T-cell (primary cell): ENCODE measurements around the gene PLA2R1. TPM values are rescaled to one million over a fixed set of nuclear protein-coding genes. Genes with fewer than 3 reads are reported as not detected.

Experiments used
- ATAC-seq, 4 experiments: fragments of 200-7000 bp in 3 of 4; fragments of 150-1000 bp in 1 of 4; cut with Tn5 transposase; replicated peaks in 1 of 4; 1 replicate in 3 of 4; 2 replicates in 1 of 4; pipeline ENCODE4 v1.10.0; 2021; ENCODE audit warnings: moderate library complexity in 3 of 4, mild to moderate bottlenecking in 2 of 4, moderate number of reproducible peaks in 1 of 4
- CTCF ChIA-PET, 2 donors: fragments of 300-600 bp; sonication (Branson Sonifier 250); formaldehyde crosslinking; loops; one replicate each; lab custom pipeline; 2022; ENCODE audit warnings: antibody characterized with exemption in 2 of 2; lab: Charles Lee
- POLR2A ChIA-PET, 2 donors: fragments of 300-600 bp; sonication (Branson Sonifier 250); formaldehyde crosslinking; loops; one replicate each; lab custom pipeline; 2022; ENCODE audit warnings: antibody characterized with exemption in 2 of 2; lab: Charles Lee
- DNase-seq, 35 experiments: peaks; one replicate each; pipeline versions ENCODE4 v3.0.0 to v3.0.0-alpha.2; 2013 to 2023
- H3K27ac ChIP-seq: one replicate; pipeline ENCODE4 v1.5.1; 2013; ENCODE audit warnings: low read length
- H3K27me3 ChIP-seq, 2 experiments: replicated peaks in 1 of 2; 1 replicate in 1 of 2; 2 replicates in 1 of 2; pipeline versions ENCODE4 v1.6.1 to v1.7.0; 2013; ENCODE audit warnings: low read length in 1 of 2, mixed read lengths in 1 of 2; ENCODE audit not compliant: control insufficient read depth in 2 of 2, insufficient read depth in 2 of 2; ENCODE audit errors: extremely low read depth in 1 of 2
- H3K36me3 ChIP-seq, 2 donors: 1 replicate in 1 of 2; 2 replicates in 1 of 2; pipeline versions ENCODE4 v1.6.1 to v1.7.0; 2013; ENCODE audit warnings: low read length in 1 of 2; ENCODE audit not compliant: control insufficient read depth in 2 of 2, insufficient read depth in 1 of 2; ENCODE audit errors: extremely low read depth in 1 of 2
- H3K4me1 ChIP-seq, 2 experiments: 1 replicate in 1 of 2; 2 replicates in 1 of 2; pipeline versions ENCODE4 v1.6.1 to v1.7.0; 2013; ENCODE audit warnings: low read length in 2 of 2, mixed read lengths in 1 of 2; ENCODE audit not compliant: insufficient read depth in 2 of 2, control insufficient read depth in 1 of 2; ENCODE audit errors: extremely low read depth in 1 of 2
- H3K4me3 ChIP-seq, 2 donors: 1 replicate in 1 of 2; 2 replicates in 1 of 2; pipeline versions ENCODE4 v1.5.1 to v1.7.0; 2013; ENCODE audit warnings: mild to moderate bottlenecking in 2 of 2, low read length in 1 of 2, moderate library complexity in 1 of 2; ENCODE audit not compliant: control insufficient read depth in 1 of 2; ENCODE audit errors: extremely low read depth in 1 of 2
- H3K9me3 ChIP-seq: 2 replicates; pipeline ENCODE4 v1.7.0; 2013
- H3K27ac Mint-ChIP-seq, 2 donors: one replicate each; pipeline ENCODE4 v1.8.0; 2020 to 2021; ENCODE audit warnings: mild to moderate bottlenecking in 2 of 2, mixed read lengths in 2 of 2
- H3K27me3 Mint-ChIP-seq, 2 donors: one replicate each; pipeline ENCODE4 v1.8.0; 2021 to 2022; ENCODE audit warnings: mixed read lengths in 2 of 2
- H3K36me3 Mint-ChIP-seq: one replicate; pipeline ENCODE4 v1.8.0; 2021; ENCODE audit warnings: mixed read lengths
- H3K4me1 Mint-ChIP-seq, 3 donors: one replicate each; pipeline ENCODE4 v1.8.0; 2020 to 2022; ENCODE audit warnings: mixed read lengths in 3 of 3, mild to moderate bottlenecking in 1 of 3
- H3K4me3 Mint-ChIP-seq, 3 donors: one replicate each; pipeline ENCODE4 v1.8.0; 2020 to 2022; ENCODE audit warnings: mild to moderate bottlenecking in 3 of 3, mixed read lengths in 3 of 3, moderate library complexity in 3 of 3
- H3K9me3 Mint-ChIP-seq, 3 donors: one replicate each; pipeline ENCODE4 v1.8.0; 2020 to 2022; ENCODE audit warnings: mixed read lengths in 3 of 3
- WGBS: methylation state at CpG from one replicate; pipeline ENCODE4 v1.1.5; 2013; ENCODE audit warnings: missing lambda C conversion rate; ENCODE audit not compliant: insufficient coverage; 5-methylcytosine and 5-hydroxymethylcytosine counted together
- total RNA-seq, 35 experiments: library from RNA in 6 of 35; stranded (reverse) in 6 of 35; fragments of 120-200 nt in 1 of 35; gene quantifications; one replicate each; pipeline versions ENCODE4 v1.2.1 to v1.2.4 and lab custom pipeline; 2013 to 2026

PLA2R1 gene
- total RNA-seq, 5 donors from 2014 or later (not counting 1 experiment from before 2014, with no cell fraction given) = 0.20 TPM; not detected in 4

- Mint-ChIP-seq H3K36me3 (no peaks in the 10 kb centered on the region), H3K4me3 (no peak overlapping the region), H3K27ac (no peak overlapping the region), H3K4me1 (no peaks in the 10 kb centered on the region), H3K27me3 (peaks cover 16 to 19% of the 10 kb centered on the region in 2 donors), H3K9me3 (no peaks in the 10 kb centered on the region)
- H3K27ac ChIP-seq = no peak overlapping the region
- no CpG with 5 or more reads among the region's 6 CpGs for WGBS
- no peaks in the 10 kb centered on the region for H3K9me3 ChIP-seq
- no peak overlapping the region for H3K4me3 ChIP-seq
- ATAC-seq = no peak
- CTCF ChIA-PET = no interaction called here
- no peaks in the 10 kb centered on the region for H3K36me3 ChIP-seq
- H3K4me1 ChIP-seq = no peaks in the 10 kb centered on the region
- H3K27me3 ChIP-seq = no peaks in the 10 kb centered on the region
- POLR2A ChIA-PET = no interaction called here
- no peak for DNase-seq
Measured at GRCh38 chr2:159987181-159987580, 75.2 kb downstream of the PLA2R1 start.

DNA sequence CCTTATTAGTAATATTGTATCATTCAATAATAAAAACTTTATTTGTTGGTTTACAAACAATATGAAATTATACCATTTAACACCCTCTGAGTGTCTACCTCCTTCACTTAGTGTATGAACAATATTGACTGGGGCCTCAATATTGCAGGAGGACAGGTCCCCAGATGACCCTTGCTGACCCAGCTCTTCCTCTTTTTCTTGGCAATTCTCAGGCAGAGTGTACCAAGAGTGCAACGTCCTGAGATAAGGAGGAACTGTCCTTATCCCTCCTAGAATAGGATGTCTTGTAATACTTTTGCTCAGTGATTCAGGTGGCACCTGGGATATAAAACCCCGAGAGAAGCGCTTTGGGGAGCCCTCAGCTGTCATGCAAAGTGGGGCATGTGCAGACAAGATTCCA is 76.8 kb downstream of the PLA2R1 start:
- H3K27me3 Mint-ChIP-seq = peaks cover 13 to 23% of the 10 kb centered on the region in 2 donors
- no peak for ATAC-seq
- no peaks in the 10 kb centered on the region for H3K27me3 ChIP-seq
- no peak overlapping the region for H3K27ac ChIP-seq
- no peak overlapping the region for H3K27ac Mint-ChIP-seq
- no peaks in the 10 kb centered on the region for H3K36me3 Mint-ChIP-seq
- no peaks in the 10 kb centered on the region for H3K9me3 ChIP-seq
- H3K9me3 Mint-ChIP-seq = no peaks in the 10 kb centered on the region
- no peak for DNase-seq
- H3K4me1 Mint-ChIP-seq = no peaks in the 10 kb centered on the region
- H3K4me1 ChIP-seq = no peaks in the 10 kb centered on the region
- 89% methylated on average over 2 of the region's 3 CpGs for whole genome bisulfite sequencing
- POLR2A ChIA-PET = no interaction called here
- no peak overlapping the region for H3K4me3 Mint-ChIP-seq
- no peaks in the 10 kb centered on the region for H3K36me3 ChIP-seq
- CTCF ChIA-PET = interaction anchor here in 1 of 2 donors (1.0 kb wide), 1 partner anchor 16 kb away, joined by 3 read pairs; no protein-coding TSS in a partner anchor
- no peak overlapping the region for H3K4me3 ChIP-seq

GRCh38 chr2:159984034-159984433 is 78.4 kb downstream of the PLA2R1 start:
- CTCF ChIA-PET = interaction anchor here in 1 of 2 donors (0.5 to 1.5 kb wide), 2 partner anchors 13 to 1293 kb away, joined by 3 to 4 read pairs; no protein-coding TSS in a partner anchor
- H3K4me3 Mint-ChIP-seq = no peak overlapping the region
- H3K4me1 Mint-ChIP-seq = no peaks in the 10 kb centered on the region

GRCh38 chr2:159982842-159983785 is 79.3 kb downstream of the PLA2R1 start:
- Histone ChIP-seq H3K27ac (no peak overlapping the region), H3K4me1 (no peaks in the 10 kb centered on the region), H3K9me3 (no peaks in the 10 kb centered on the region), H3K27me3 (no peaks in the 10 kb centered on the region), H3K4me3 (no peak overlapping the region), H3K36me3 (no peaks in the 10 kb centered on the region)
- WGBS = 59% methylated on average over 3 of the region's 7 CpGs
- Mint-ChIP-seq H3K27ac (no peak overlapping the region), H3K9me3 (no peaks in the 10 kb centered on the region), H3K4me3 (no peak overlapping the region), H3K27me3 (peaks cover 17 to 20% of the 10 kb centered on the region in 2 donors), H3K36me3 (no peaks in the 10 kb centered on the region), H3K4me1 (no peaks in the 10 kb centered on the region)
- ChIA-PET POLR2A (interaction anchor here in 1 of 2 donors (0.7 kb wide), 1 partner anchor 11 kb away, joined by 4 read pairs; no protein-coding TSS in a partner anchor), CTCF (interaction anchor here (0.5 to 1.5 kb wide), 4 partner anchors 14 to 1225 kb away, joined by 3 to 4 read pairs (median 4); no protein-coding TSS in a partner anchor)
- no peak for DNase-seq
- ATAC-seq = no peak

More at GRCh38 chr2:159984034-159984433, 78.4 kb downstream of the PLA2R1 start:
- no peaks in the 10 kb centered on the region for H3K36me3 ChIP-seq
- no peak overlapping the region for H3K27ac ChIP-seq
- ATAC-seq (no peak), DNase-seq (no peak)
- no peaks in the 10 kb centered on the region for H3K9me3 ChIP-seq
- POLR2A ChIA-PET = interaction anchor here in 1 of 2 donors (0.6 kb wide), 1 partner anchor 1374 kb away, joined by 3 read pairs; no protein-coding TSS in a partner anchor
- no peaks in the 10 kb centered on the region for H3K27me3 ChIP-seq
- Mint-ChIP-seq H3K36me3 (no peaks in the 10 kb centered on the region), H3K9me3 (no peaks in the 10 kb centered on the region), H3K27ac (no peak overlapping the region), H3K27me3 (peaks cover 17 to 23% of the 10 kb centered on the region in 2 donors)
- no peaks in the 10 kb centered on the region for H3K4me1 ChIP-seq
- no peak overlapping the region for H3K4me3 ChIP-seq

GRCh38 chr2:159982270-159982669 is 80.1 kb downstream of the PLA2R1 start:
- no peaks in the 10 kb centered on the region for H3K4me1 Mint-ChIP-seq
- no peaks in the 10 kb centered on the region for H3K4me1 ChIP-seq
- H3K36me3 ChIP-seq = no peaks in the 10 kb centered on the region
- 0% methylated on average over 1 of the region's 3 CpGs for WGBS
- DNase-seq (no peak), ATAC-seq (no peak)
- ChIA-PET CTCF (interaction anchor here (0.6 to 1.1 kb wide), 2 partner anchors 20 to 708 kb away, joined by 3 read pairs; no protein-coding TSS in a partner anchor), POLR2A (no interaction called here)
- peaks cover 15 to 20% of the 10 kb centered on the region in 2 donors for H3K27me3 Mint-ChIP-seq
- no peak overlapping the region for H3K4me3 Mint-ChIP-seq
- no peaks in the 10 kb centered on the region for H3K27me3 ChIP-seq
- no peaks in the 10 kb centered on the region for H3K9me3 ChIP-seq
- H3K27ac ChIP-seq = no peak overlapping the region
- H3K36me3 Mint-ChIP-seq = no peaks in the 10 kb centered on the region
- no peaks in the 10 kb centered on the region for H3K9me3 Mint-ChIP-seq
- no peak overlapping the region for H3K4me3 ChIP-seq
- H3K27ac Mint-ChIP-seq = no peak overlapping the region

- Histone ChIP-seq H3K4me3 (no peak overlapping the region), H3K36me3 (no peaks in the 10 kb centered on the region), H3K9me3 (no peaks in the 10 kb centered on the region), H3K27ac (no peak overlapping the region), H3K4me1 (no peaks in the 10 kb centered on the region), H3K27me3 (no peaks in the 10 kb centered on the region)
- WGBS = 0% methylated on average over 1 of the region's 5 CpGs
- DNase-seq (no peak), ATAC-seq (no peak)
- Mint-ChIP-seq H3K4me3 (no peak overlapping the region), H3K36me3 (no peaks in the 10 kb centered on the region), H3K27me3 (peaks cover 16 to 18% of the 10 kb centered on the region in 2 donors), H3K9me3 (no peaks in the 10 kb centered on the region), H3K4me1 (no peaks in the 10 kb centered on the region), H3K27ac (no peak overlapping the region)
- ChIA-PET CTCF (interaction anchor here in 1 of 2 donors (0.6 to 1.1 kb wide), 2 partner anchors 9 to 1140 kb away, joined by 3 read pairs; no protein-coding TSS in a partner anchor), POLR2A (no interaction called here)
Measured at GRCh38 chr2:159976527-159977160, 85.8 kb downstream of the PLA2R1 start.
